GM12872 (cell line): ENCODE measurements around the gene TEX10.

Experiments used
- TF ChIP-seq, protein P1 (sequence below): IDR thresholded peaks from 3 replicates; pipeline ENCODE4 v1.5.1; 2011; ENCODE audit warnings: low read depth, mild to moderate bottlenecking, low read length, moderate library complexity; ENCODE audit not compliant: insufficient read depth

TEX10 gene

DNA sequence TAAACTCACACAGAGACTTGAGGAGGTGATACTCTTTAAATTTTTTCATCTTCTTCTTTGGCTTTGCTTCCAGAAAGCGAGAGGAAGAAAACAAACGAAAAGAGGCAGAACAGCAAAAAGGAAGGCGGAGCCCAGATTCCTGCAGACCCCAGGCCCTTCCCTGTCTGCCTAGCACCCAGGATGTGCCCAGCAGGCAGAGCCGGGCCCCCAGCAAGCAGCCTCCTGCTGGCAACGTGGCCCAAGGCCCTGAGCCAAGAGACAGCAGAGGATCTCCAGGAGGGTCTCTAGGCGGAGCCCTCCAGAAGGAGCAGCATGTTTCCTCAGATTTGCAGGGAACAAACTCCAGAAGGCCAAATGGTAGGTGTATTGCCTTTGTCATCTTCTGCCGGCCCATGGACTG, 68.5 kb downstream of the TEX10 start:
- TF ChIP-seq, protein P1, sequence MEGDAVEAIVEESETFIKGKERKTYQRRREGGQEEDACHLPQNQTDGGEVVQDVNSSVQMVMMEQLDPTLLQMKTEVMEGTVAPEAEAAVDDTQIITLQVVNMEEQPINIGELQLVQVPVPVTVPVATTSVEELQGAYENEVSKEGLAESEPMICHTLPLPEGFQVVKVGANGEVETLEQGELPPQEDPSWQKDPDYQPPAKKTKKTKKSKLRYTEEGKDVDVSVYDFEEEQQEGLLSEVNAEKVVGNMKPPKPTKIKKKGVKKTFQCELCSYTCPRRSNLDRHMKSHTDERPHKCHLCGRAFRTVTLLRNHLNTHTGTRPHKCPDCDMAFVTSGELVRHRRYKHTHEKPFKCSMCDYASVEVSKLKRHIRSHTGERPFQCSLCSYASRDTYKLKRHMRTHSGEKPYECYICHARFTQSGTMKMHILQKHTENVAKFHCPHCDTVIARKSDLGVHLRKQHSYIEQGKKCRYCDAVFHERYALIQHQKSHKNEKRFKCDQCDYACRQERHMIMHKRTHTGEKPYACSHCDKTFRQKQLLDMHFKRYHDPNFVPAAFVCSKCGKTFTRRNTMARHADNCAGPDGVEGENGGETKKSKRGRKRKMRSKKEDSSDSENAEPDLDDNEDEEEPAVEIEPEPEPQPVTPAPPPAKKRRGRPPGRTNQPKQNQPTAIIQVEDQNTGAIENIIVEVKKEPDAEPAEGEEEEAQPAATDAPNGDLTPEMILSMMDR, result no peak

DNA sequence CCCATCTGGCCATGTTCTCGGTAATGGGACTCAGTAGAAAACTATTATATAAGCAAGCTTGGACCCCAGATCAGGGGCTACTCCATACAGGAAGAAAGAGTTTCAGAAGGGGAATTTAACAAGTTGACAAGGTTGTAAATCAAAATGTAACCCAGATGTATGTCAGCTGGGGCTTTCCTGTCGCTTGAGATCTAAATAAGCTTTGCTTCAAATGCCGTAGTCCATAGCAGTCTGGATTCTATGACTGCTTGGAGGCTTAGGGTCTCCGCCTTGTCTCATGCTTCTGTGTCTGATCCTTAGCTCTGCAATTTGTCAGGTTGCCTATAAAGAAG, 70.4 kb downstream of the TEX10 start:
- TF ChIP-seq, protein P1, result no peak

DNA sequence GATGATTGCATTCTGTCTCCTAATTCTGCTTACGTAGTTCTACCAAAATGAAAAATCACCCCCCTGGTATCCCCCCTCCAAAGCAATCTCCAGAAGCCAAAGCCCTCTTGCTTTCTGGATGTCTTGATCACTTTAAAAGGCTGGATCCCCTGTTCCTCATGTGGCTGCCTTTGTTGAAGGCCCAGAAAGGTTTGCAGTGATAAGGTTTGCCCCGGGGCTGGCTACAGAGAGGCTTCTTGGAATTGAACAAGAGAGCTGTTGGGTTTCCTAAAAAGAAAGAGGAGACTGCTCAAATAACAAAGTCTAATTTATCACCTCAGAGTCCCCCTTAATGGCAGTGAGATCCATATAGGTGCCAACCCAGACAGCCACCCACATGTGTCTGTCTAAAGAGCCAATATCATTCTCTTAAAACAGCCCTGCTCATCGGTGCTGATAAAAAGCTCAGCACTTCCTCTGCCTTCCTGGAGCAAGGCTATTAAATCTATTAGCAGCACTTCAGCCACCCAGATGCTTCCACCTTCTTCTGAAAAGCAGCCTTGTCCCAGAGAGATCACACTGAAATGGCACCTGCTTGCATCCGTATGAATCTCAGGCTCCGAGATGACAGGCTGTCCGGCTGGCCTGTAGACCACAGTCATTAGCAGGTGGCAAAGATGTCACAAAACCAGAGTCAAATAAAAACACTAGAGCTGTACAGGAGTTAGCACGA, 70.9 kb downstream of the TEX10 start:
- TF ChIP-seq, protein P1, result no peak

DNA sequence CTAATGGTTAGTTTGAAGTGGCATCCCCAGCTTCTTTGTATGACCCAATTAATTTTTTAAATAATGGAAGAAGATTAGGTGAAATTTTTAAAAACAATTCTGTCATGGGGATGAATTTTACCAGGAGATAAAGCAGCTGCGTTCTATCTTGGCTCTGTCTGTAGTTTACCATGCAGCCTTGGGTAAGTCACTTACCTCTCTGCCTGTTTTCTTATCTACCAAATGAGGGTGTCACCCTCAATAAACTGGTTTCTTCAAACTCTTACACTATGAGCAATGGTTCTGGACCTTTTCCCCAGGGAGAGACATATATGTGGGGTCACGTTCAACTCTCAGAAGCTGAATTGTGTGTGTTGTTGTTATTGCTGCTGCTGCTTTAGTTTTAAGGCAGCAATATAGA, 71.7 kb downstream of the TEX10 start:
- TF ChIP-seq, protein P1, result no peak

DNA sequence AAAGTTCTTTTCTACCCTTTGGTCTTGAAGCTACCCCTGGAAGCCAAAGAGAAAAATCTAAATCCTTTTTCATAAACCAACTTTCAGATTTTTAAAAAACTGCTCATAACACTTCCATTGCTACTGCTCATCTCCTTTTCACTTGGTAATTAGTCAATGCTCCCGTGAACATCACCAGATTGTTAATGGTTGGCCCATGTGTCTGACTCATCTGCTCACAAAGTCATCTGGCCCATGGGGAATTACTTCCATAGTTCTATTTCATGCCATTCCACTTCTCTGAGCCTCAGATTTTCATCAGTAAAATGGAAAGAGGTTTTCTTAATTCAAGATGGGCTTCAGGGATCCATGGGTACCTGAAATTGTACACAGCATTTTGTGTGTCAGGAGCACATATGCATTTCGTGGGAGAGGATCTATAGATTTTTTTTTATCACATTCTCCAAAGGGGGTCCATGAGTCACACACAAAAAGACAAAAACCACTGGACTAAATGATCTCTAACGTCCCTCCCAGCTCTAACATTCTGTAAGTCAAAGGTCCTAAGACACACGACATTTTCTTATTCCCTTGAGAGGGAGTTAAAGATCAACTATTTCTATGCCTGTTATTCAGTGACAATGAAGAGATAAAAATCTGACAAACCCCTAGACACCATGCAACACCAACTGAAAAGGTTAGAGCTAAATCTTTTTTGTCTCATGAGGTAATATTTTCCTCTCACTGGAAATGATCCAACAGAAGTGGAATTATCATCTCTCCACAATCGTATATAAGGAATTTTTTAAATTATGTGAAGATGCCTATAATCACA, 75.4 kb downstream of the TEX10 start:
- TF ChIP-seq, protein P1, result no peak

DNA sequence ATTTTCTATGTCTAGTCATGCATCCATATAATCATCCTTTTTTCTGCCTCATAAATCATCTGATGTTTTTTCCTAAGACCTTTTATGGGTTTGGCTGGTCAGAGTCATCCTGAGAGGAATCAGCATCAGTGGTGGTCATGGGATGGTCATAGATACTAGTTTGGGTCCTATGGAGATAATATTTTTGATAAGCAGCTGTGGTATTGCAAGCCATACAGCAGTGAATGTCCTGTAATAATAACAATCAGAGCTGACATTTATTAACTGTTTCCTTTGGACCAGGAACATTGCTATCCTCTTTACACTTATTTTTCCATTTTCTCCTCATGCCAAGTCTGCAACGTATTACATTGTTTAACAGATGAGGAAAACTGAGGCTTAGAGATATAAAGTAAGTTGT, 83.1 kb downstream of the TEX10 start:
- TF ChIP-seq, protein P1, result no peak

DNA sequence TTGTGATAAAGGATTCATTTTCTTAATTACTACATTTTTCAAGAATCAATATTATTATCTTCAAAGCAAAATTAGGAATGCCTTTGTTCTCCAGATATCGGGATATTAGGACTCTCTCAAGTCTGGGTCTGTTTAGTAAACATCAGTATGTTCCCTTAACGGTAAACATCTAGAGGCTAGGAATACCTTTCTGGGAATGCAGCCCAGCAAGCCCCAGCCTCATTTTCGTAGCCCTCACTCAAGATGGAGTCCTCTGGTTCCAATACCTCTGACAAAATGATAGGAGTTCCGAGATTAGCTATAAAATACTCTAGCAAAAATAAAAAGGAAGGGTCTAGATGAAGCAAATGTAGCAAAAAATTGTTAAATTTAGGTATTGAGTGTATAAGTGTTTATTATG, 84.5 kb downstream of the TEX10 start:
- TF ChIP-seq, protein P1, result no peak
